Measurements from ENCODE around the gene UBAC1.
"Not testable (repeated sequence)": the region's sequence is repeated elsewhere in the genome, so short reads cannot be mapped to it uniquely, and the experiment has no call there.

The UBAC1 gene

GRCh38 chr9:135943604-135944003 lies 17.6 kb downstream of the UBAC1 start:
- peaks cover 47% of the 10 kb centered on the region for H3K36me3 ChIP-seq (ENCODE audit: control insufficient read depth, low read depth, low read length)

GRCh38 chr9:135941288-135941995 lies 19.7 kb downstream of the UBAC1 start:
- Histone ChIP-seq H3K27me3 (ENCODE audit: control insufficient read depth, insufficient read depth, low read length) (no peaks in the 10 kb centered on the region), H3K4me3 (ENCODE audit: low read length) (no peak overlapping the region), H3K27ac (ENCODE audit: low read length) (no peak overlapping the region), H3K9me3 (ENCODE audit: control insufficient read depth, low read depth, low read length) (no peaks in the 10 kb centered on the region), H3K4me1 (ENCODE audit: control insufficient read depth, low read depth, low read length) (no peaks in the 10 kb centered on the region), H3K9ac (ENCODE audit: low read length) (no peak overlapping the region), H3K36me3 (ENCODE audit: control insufficient read depth, low read depth, low read length) (peaks cover 50% of the 10 kb centered on the region)

More at GRCh38 chr9:135943604-135944003, 17.6 kb downstream of the UBAC1 start:
- H3K9ac ChIP-seq (ENCODE audit: low read length); H3K4me1 ChIP-seq (ENCODE audit: control insufficient read depth, low read depth, low read length); H3K4me3 ChIP-seq (ENCODE audit: low read length); H3K9me3 ChIP-seq (ENCODE audit: control insufficient read depth, low read depth, low read length); H3K27ac ChIP-seq (ENCODE audit: low read length); H3K27me3 ChIP-seq (ENCODE audit: control insufficient read depth, insufficient read depth, low read length): not testable (repeated sequence)

GRCh38 chr9:135939351-135940265 lies 21.6 kb downstream of the UBAC1 start:
- no peaks in the 10 kb centered on the region for H3K9me3 ChIP-seq (ENCODE audit: control insufficient read depth, low read depth, low read length)
- peaks cover 37% of the 10 kb centered on the region for H3K36me3 ChIP-seq (ENCODE audit: control insufficient read depth, low read depth, low read length)

GRCh38 chr9:135937521-135938489 lies 23.4 kb downstream of the UBAC1 start:
- Histone ChIP-seq H3K27ac (ENCODE audit: low read length) (no peak overlapping the region), H3K27me3 (ENCODE audit: control insufficient read depth, insufficient read depth, low read length) (no peaks in the 10 kb centered on the region), H3K9ac (ENCODE audit: low read length) (no peak overlapping the region), H3K4me1 (ENCODE audit: control insufficient read depth, low read depth, low read length) (no peaks in the 10 kb centered on the region), H3K4me3 (ENCODE audit: low read length) (no peak overlapping the region), H3K36me3 (ENCODE audit: control insufficient read depth, low read depth, low read length) (peaks cover 35% of the 10 kb centered on the region), H3K9me3 (ENCODE audit: control insufficient read depth, low read depth, low read length) (no peaks in the 10 kb centered on the region)

More at GRCh38 chr9:135939351-135940265, 21.6 kb downstream of the UBAC1 start:
- Histone ChIP-seq H3K4me3 (ENCODE audit: low read length) (no peak overlapping the region), H3K4me1 (ENCODE audit: control insufficient read depth, low read depth, low read length) (no peaks in the 10 kb centered on the region), H3K27me3 (ENCODE audit: control insufficient read depth, insufficient read depth, low read length) (no peaks in the 10 kb centered on the region), H3K9ac (ENCODE audit: low read length) (no peak overlapping the region), H3K27ac (ENCODE audit: low read length) (no peak overlapping the region)

GRCh38 chr9:135933114-135933513 lies 28.1 kb downstream of the UBAC1 start:
- Histone ChIP-seq H3K9me3 (ENCODE audit: control insufficient read depth, low read depth, low read length) (no peaks in the 10 kb centered on the region), H3K27me3 (ENCODE audit: control insufficient read depth, insufficient read depth, low read length) (no peaks in the 10 kb centered on the region), H3K36me3 (ENCODE audit: control insufficient read depth, low read depth, low read length) (peaks cover 26% of the 10 kb centered on the region), H3K9ac (ENCODE audit: low read length) (no peak overlapping the region), H3K4me3 (ENCODE audit: low read length) (no peak overlapping the region), H3K27ac (ENCODE audit: low read length) (no peak overlapping the region), H3K4me1 (ENCODE audit: control insufficient read depth, low read depth, low read length) (no peaks in the 10 kb centered on the region)

- Histone ChIP-seq H3K4me1 (ENCODE audit: control insufficient read depth, low read depth, low read length) (no peaks in the 10 kb centered on the region), H3K36me3 (ENCODE audit: control insufficient read depth, low read depth, low read length) (peaks cover 21% of the 10 kb centered on the region), H3K9me3 (ENCODE audit: control insufficient read depth, low read depth, low read length) (no peaks in the 10 kb centered on the region), H3K27ac (ENCODE audit: low read length) (no peak overlapping the region), H3K9ac (ENCODE audit: low read length) (no peak overlapping the region), H3K27me3 (ENCODE audit: control insufficient read depth, insufficient read depth, low read length) (no peaks in the 10 kb centered on the region), H3K4me3 (ENCODE audit: low read length) (no peak overlapping the region)
Observed at GRCh38 chr9:135932656-135933055, 28.5 kb downstream of the UBAC1 start.

GRCh38 chr9:135931349-135931820 lies 29.8 kb downstream of the UBAC1 start:
- Histone ChIP-seq H3K27ac (ENCODE audit: low read length) (no peak overlapping the region), H3K27me3 (ENCODE audit: control insufficient read depth, insufficient read depth, low read length) (no peaks in the 10 kb centered on the region), H3K9me3 (ENCODE audit: control insufficient read depth, low read depth, low read length) (no peaks in the 10 kb centered on the region), H3K36me3 (ENCODE audit: control insufficient read depth, low read depth, low read length) (peaks cover 17% of the 10 kb centered on the region), H3K9ac (ENCODE audit: low read length) (no peak overlapping the region), H3K4me3 (ENCODE audit: low read length) (no peak overlapping the region), H3K4me1 (ENCODE audit: control insufficient read depth, low read depth, low read length) (no peaks in the 10 kb centered on the region)

GRCh38 chr9:135930446-135931345 lies 30.5 kb downstream of the UBAC1 start:
- Histone ChIP-seq H3K9ac (ENCODE audit: low read length) (no peak overlapping the region), H3K36me3 (ENCODE audit: control insufficient read depth, low read depth, low read length) (peaks cover 17% of the 10 kb centered on the region), H3K4me1 (ENCODE audit: control insufficient read depth, low read depth, low read length) (no peaks in the 10 kb centered on the region), H3K9me3 (ENCODE audit: control insufficient read depth, low read depth, low read length) (no peaks in the 10 kb centered on the region), H3K27me3 (ENCODE audit: control insufficient read depth, insufficient read depth, low read length) (no peaks in the 10 kb centered on the region), H3K27ac (ENCODE audit: low read length) (no peak overlapping the region), H3K4me3 (ENCODE audit: low read length) (no peak overlapping the region)

- H3K4me1 ChIP-seq (ENCODE audit: control insufficient read depth, low read depth, low read length): no peaks in the 10 kb centered on the region
- no peak overlapping the region for H3K27ac ChIP-seq (ENCODE audit: low read length)
- no peak overlapping the region for H3K4me3 ChIP-seq (ENCODE audit: low read length)
- H3K9me3 ChIP-seq (ENCODE audit: control insufficient read depth, low read depth, low read length): no peaks in the 10 kb centered on the region
- H3K36me3 ChIP-seq (ENCODE audit: control insufficient read depth, low read depth, low read length): peaks cover 13% of the 10 kb centered on the region
- no peak overlapping the region for H3K9ac ChIP-seq (ENCODE audit: low read length)
- no peaks in the 10 kb centered on the region for H3K27me3 ChIP-seq (ENCODE audit: control insufficient read depth, insufficient read depth, low read length)
Observed at GRCh38 chr9:135929656-135930445, 31.3 kb downstream of the UBAC1 start.
